Muscle of back (tissue), 13 donors: ENCODE measurements around the gene GLIS2. TPM values are rescaled to one million over a fixed set of nuclear protein-coding genes. Genes with fewer than 3 reads are reported as not detected.

Source experiments
- DNase-seq, 3 donors: peaks; one replicate each; pipeline versions ENCODE4 v3.0.0 to v3.0.0-alpha.2; 2013
- long read RNA-seq, 9 donors: transcript quantifications; one replicate each; lab custom pipeline, GENCODE V29; 2026
- polyA plus RNA-seq, 10 donors: library from polyadenylated mRNA; unstranded; fragments of 120-200 nt; gene quantifications; one replicate each; pipeline ENCODE4 v1.2.1, GENCODE V29; 2013; ENCODE audit not compliant: insufficient read length in 10 of 10

Gene GLIS2
- polyA plus RNA-seq: 10 to 100 TPM; 14.8 to 30.7 (median 22.6) TPM
- long read RNA-seq, donor 1, partial matches to known transcripts: 41 of 55 reads
- long read RNA-seq, donor 1, other reads (novel, unspliced or antisense): 13 of 55 reads
- long read RNA-seq, donor 2, partial matches to known transcripts: 0 of 1 reads
- long read RNA-seq, donor 2, other reads (novel, unspliced or antisense): 0 of 1 reads
- long read RNA-seq, donor 3: 0 reads
- long read RNA-seq, donor 4, partial matches to known transcripts: 0 of 7 reads
- long read RNA-seq, donor 4, other reads (novel, unspliced or antisense): 6 of 7 reads
- long read RNA-seq, donor 5, partial matches to known transcripts: 703 of 721 reads
- long read RNA-seq, donor 5, other reads (novel, unspliced or antisense): 16 of 721 reads
- long read RNA-seq, donor 6, partial matches to known transcripts: 6 of 9 reads
- long read RNA-seq, donor 6, other reads (novel, unspliced or antisense): 0 of 9 reads
- long read RNA-seq, donor 7, partial matches to known transcripts: 6 of 18 reads
- long read RNA-seq, donor 7, other reads (novel, unspliced or antisense): 12 of 18 reads
- long read RNA-seq, donor 8, partial matches to known transcripts: 0 of 2 reads
- long read RNA-seq, donor 8, other reads (novel, unspliced or antisense): 0 of 2 reads
- long read RNA-seq, donor 9, partial matches to known transcripts: 0 of 1 reads
- long read RNA-seq, donor 9, other reads (novel, unspliced or antisense): 0 of 1 reads

DNA sequence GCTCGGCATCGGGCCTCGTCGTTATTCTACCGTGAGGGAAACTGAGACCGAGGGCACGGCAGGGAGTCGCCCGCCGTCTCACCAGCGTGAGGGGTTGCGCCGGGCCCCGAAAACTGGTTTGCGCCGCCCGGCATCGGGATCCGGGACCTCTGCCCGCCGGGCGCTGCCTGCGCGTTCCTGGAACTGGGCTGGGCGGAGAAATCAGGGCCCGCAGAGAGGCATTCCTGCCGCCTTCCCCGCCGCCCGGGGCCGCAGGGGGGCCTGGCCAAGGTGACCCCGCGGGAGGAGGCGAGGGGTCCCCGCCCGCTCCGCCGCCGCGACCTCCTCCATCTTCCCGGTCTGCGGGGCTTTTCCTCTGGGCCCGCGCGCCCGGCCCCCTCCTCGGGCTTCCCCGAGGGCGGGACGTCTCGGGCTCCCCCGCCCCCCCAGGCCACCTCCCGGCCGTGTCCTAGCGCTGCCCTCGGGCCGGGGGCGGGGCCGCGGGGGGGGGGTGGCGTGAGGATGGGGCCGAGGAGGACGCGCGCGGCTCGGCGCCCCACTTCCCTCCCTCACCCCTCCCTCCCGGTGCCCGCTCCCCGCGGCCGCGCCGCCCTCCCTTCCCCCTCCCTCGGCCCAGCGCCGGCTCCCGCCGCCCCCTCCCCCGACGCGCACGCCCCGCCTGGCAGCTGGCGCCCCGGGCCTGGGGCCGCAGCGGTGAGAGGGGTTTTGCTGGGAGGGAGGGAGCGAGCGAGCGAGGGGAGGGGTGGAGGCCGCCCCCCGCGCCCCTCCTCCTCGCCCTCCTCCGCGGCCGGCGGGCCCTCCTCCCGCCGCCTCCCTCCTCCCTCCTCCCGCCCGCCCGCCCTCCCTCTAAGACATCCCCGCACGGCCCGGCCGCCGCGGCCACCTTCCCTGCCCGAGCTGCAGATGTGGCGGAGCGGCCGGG, at the start of gene GLIS2:
Gene GLIS2 (plus strand): TSS at position 882 of the 922 bp plus-strand sequence. CDS start 16,214 bp downstream, outside the sequence.
- peak; percentile 82 to 93 (median 87) for DNase-seq

DNA sequence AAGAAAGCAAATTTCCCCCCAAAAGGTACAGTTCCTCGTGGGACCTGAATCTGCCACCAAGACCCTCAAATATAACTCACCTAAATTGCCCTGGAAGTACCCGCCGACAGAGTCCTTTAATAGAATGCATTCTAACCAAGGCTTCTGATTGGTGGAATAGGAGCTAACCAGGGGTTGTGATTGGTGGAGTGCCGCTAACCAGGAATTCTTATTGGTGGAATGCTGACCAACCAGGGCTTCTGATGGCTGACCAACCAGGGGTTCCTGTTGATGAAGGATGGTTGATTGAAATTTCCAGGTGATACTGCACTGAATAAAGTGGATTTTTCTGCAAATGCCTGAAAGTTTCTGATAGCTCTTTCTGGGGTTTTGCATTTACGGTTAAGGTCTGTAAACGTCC, 49.5 kb upstream of the GLIS2 start:
- DNase-seq: no peak

DNA sequence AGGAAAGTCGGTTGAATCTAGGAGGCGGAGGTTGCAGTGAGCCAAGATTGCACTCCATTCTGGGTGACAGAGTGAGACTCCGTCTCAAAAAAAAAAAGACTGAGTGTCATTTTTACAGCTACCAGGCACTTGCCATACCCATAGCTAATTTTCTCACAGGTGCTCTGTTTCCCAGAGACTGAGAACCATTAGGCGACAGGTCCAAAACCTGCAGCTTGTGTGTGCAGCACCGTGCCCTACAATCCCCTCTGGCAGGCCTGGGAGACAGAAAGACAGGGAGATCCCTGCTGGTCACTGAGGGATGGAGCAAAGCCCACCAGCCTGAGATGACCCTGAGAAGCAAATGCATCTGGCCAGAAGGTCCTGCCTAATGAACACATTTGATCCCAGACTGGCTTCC, 45.8 kb upstream of the GLIS2 start:
- no peak for DNase-seq

GRCh38 chr16:4270595-4270994, 45.3 kb upstream of the GLIS2 start:
- DNase-seq: no peak

DNA sequence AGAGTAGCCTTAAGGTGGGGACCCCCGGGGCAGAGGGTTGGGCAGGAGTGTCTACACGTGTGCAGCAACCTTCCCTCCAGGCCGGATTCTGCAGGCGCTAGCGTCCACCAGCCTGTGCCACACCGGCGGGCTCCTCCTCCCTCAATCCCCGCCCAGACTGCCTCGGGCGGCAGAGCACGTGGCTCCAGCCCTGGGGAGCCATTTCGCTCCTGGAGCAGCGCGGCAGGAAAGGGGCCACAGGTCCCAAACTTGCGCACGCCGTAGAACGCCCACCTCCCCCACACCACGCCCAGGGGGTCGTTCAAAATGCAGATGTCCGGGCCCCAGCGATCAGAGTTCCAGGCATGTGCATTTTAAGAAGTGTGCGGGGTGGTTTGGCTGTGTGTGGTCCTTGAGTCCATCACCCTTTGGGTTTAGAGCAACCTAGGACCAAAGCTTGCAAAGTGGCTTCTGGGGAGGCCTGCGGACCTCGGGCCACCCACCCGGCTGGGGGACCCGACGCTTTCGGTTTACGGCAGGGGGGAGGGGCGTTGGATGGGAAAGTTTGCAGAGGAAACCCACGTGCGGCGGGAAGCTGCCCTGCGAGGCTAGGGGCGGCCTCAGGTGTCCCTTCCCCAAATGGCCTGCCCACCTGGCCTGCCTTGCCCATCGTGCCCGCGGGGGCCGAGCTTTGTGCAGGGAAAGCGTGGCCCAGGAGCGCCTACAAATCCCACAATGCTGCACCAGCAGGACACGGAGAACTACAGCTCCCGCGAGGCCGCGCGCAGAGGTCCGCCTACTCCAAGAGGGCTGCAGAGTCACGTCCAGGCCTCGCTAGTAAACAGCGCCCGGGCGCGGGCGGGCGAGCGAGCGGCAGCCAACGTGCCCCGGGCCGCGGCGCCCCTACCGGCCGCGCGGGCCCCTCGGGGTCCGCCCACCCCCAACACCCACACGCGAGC, 44.4 kb upstream of the GLIS2 start:
- DNase-seq: peak; percentile 92 to 97 (median 92)

GRCh38 chr16:4272114-4272956, 43.5 kb upstream of the GLIS2 start:
- DNase-seq: peak; percentile 42 to 88 (median 58)

- no peak for DNase-seq
Observed at GRCh38 chr16:4273858-4274311, 42.0 kb upstream of the GLIS2 start.

- DNase-seq: no peak
Observed at GRCh38 chr16:4275861-4276260, 40.0 kb upstream of the GLIS2 start.

- no peak for DNase-seq
Observed at GRCh38 chr16:4277987-4278513, 37.8 kb upstream of the GLIS2 start.

DNA sequence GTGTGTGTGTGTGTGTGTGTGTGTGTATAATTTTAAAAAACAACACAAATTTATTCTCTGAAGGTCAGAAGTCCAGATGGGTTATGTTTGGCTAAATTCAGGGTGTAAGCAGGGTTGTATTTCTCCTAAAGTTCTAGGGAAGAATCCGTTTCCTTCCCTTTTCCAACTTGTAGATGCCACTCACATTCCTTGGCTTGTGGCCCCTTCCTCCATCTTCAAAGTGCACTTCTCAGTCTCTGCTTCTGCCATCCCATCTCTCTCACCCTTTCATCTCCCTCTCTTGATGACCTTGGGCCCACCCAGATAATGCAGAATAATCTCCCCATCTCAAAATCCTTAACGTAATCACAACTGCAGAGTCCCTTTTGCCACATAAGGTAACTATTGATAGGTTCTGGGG, 35.2 kb upstream of the GLIS2 start:
- DNase-seq: no peak

DNA sequence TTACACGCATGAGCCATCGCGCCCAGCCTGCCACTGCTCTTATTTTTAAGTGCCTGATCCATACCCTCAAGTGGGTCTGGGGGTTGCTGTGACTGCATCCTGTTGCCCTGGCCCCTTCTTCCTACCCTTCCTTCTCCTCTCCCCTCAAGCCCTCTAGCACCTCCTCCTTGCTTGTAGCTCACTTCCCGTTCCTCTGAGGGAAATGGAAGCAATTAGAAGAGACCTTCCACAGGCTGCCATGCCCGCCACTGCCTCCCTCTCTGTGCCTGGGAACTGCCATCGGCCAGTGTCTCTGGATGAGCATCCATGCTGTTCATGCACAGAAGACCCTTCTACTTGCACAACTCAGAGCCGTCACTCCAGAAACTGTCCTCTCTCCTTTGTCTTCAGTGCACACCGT, 32.4 kb upstream of the GLIS2 start:
- DNase-seq: no peak

DNA sequence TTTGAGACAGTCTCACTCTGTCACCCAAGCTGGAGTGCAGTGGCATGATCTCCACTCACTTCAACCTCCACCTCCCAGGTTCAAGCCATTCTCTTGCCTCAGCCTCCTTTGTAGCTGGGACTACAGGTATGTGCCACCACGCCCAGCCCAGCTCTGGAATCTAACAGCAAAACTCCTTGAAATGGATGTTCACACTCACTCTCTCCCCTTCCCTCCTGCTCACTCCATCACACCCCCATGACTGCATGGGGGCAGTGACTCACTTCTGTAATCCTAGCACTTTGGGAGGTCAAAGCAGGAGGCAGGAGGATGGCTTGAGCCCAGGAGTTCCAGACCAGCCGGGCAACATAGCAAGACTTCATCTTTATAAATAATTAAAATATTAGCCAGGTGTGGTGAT, 31.9 kb upstream of the GLIS2 start:
- no peak for DNase-seq

- DNase-seq: no peak
Observed at GRCh38 chr16:4285167-4285566, 30.7 kb upstream of the GLIS2 start.

DNA sequence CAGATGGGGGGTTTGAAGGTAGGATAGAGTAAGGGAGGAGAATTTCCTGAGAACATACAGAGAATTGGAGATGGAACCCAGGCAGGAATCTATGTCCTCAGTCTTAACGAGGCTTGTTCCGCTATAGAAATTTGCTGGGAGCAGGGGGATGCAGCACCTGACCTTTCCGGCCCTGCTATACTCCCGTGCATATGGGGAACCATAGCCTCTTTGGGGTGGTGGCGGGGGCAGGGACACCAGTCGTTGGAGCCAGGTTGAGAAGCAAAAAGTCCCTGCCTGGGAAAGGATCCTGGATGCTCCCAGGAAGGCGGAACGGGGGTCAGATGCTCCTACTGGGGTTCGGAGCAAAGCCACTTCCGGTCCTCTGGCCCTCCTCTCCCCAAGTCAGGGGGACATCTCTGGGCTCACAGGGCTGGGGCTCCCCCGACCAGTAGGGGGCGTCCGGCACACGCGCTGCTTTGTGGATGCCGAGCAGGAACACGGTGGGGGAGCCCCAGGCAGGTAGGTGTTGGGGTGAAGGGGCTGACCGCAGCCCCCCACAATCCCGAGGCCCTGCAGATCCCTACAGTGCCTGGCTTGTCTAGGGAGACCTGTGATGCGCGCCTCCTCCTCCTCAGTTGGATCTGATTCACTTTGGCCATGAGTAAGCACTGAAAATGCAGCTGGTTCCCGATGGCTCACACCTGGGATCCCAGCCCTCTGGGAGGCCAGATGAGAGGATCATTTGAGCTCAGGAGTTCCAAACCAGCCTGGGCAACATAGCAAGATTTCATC, 27.5 kb upstream of the GLIS2 start:
- DNase-seq: peak in 2 of 3 donors; percentile 62 to 80

DNA sequence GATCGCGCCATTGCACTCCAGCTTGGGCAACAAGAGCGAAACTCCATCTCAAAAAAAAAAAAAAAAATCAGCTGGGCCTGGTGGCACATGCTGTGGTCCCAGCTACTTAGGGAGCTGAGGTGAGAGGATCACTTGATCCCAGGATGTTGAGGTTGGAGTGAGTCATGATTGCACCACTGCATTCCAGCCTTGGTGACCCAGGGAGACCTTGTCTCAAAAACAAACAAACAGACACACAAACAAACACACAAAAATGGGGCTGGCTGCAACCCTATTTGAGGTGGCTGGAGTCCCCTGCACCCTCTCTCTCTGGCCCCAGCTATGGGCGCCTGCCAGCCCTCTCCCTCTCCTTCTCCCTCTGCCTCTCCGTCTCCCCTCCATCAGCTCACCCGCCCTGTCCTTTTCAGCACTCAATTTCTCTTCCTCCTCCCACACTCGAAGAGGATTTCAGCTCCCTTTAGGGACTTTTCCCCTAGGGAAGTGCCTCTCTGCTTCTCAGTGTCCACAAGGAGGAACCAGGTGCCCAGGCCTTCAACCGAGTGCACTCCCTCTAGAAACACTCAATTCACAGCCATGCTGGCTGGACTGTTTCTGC, 25.5 kb upstream of the GLIS2 start:
- no peak for DNase-seq

DNA sequence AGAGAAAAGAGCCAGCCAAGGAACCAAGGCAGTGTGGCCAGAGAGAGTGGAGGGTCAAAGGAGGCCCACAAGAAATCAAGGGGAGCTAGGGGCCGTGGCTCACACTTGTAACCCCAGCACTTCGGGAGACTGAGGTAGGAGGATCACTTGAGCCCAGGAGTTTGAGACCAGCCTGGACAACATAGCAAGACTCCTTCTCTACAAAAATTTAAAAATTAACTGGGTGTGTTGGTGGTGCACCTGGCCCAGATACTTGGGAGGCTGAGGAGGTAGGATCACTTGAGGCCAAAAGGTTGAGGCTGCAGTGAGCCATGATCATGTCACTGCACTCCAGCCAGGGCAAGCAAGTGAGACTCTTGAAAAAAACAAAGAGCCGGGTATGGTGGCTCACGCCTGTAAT, 24.2 kb upstream of the GLIS2 start:
- DNase-seq: no peak

DNA sequence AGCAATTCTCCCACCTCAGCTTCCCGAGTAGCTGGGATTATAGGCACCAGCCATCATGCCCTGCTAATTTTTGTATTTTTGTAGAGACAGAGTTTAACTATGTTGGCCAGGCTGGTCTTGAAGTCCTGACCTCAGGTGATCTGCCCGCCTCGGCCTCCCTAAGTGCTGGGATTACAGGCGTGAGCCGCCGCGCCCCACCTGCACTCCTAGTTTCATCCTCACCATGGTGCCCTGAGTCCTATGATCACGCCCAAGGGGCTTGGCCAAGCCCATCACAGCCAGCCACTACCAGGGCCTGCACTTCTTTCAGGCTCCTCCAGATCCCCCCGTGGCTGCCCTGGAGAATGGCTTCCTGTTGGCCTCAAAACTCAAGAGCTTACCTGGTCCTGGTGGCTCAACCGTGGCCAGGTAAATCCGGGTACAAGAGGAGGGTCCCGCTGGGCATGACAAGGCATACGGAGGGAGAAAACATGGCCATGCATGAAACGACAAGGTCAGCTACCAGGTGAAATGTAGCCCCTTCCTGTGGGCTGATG, 22.6 kb upstream of the GLIS2 start:
- DNase-seq: no peak
